ENCODE data around the gene NAV2.
"Not testable (repeated sequence)": the region's sequence is repeated elsewhere in the genome, so short reads cannot be mapped to it uniquely, and the experiment has no call there.

NAV2 gene

GRCh38 chr11:19895776-19896175 lies 183.1 kb downstream of the NAV2 start:
- no peak for DNase-seq (ENCODE audit: low spot score)

GRCh38 chr11:19903620-19904069 lies 191.0 kb downstream of the NAV2 start:
- peak; percentile 71 for DNase-seq (ENCODE audit: low spot score)

GRCh38 chr11:19905280-19905853 lies 192.7 kb downstream of the NAV2 start:
- peak; percentile 49 for DNase-seq (ENCODE audit: low spot score)

GRCh38 chr11:19906126-19906525 lies 193.5 kb downstream of the NAV2 start:
- no peak for DNase-seq (ENCODE audit: low spot score)

GRCh38 chr11:19907008-19907579 lies 194.5 kb downstream of the NAV2 start:
- no peak for DNase-seq (ENCODE audit: low spot score)

GRCh38 chr11:19907839-19908238 lies 195.2 kb downstream of the NAV2 start:
- DNase-seq (ENCODE audit: low spot score): no peak

GRCh38 chr11:19910931-19911330 lies 198.3 kb downstream of the NAV2 start:
- no peak for DNase-seq (ENCODE audit: low spot score)

GRCh38 chr11:19912115-19912957 lies 199.7 kb downstream of the NAV2 start:
- DNase-seq (ENCODE audit: low spot score): no peak

- DNase-seq (ENCODE audit: low spot score): no peak
Measured at GRCh38 chr11:19912958-19913892, 200.6 kb downstream of the NAV2 start.

- no peak for DNase-seq (ENCODE audit: low spot score)
Measured at GRCh38 chr11:19913893-19914249, 201.2 kb downstream of the NAV2 start.

- no peak for DNase-seq (ENCODE audit: low spot score)
Measured at GRCh38 chr11:19915808-19916207, 203.2 kb downstream of the NAV2 start.

- DNase-seq (ENCODE audit: low spot score): no peak
Measured at GRCh38 chr11:19917069-19917468, 204.4 kb downstream of the NAV2 start.

- DNase-seq (ENCODE audit: low spot score): no peak
Measured at GRCh38 chr11:19918302-19919049, 205.8 kb downstream of the NAV2 start.

GRCh38 chr11:19919050-19919561 lies 206.5 kb downstream of the NAV2 start:
- DNase-seq (ENCODE audit: low spot score): peak; percentile 53

GRCh38 chr11:19920982-19921381 lies 208.3 kb downstream of the NAV2 start:
- DNase-seq (ENCODE audit: low spot score): no peak

GRCh38 chr11:19921976-19922688 lies 209.5 kb downstream of the NAV2 start:
- no peak for DNase-seq (ENCODE audit: low spot score)

- DNase-seq (ENCODE audit: low spot score): no peak
Measured at GRCh38 chr11:19922689-19923035, 210.0 kb downstream of the NAV2 start.

GRCh38 chr11:19923626-19924025 lies 211.0 kb downstream of the NAV2 start:
- DNase-seq (ENCODE audit: low spot score): no peak

- DNase-seq (ENCODE audit: low spot score): no peak
Measured at GRCh38 chr11:19924311-19924710, 211.7 kb downstream of the NAV2 start.

- DNase-seq (ENCODE audit: low spot score): no peak
Measured at GRCh38 chr11:19924716-19925115, 212.1 kb downstream of the NAV2 start.

GRCh38 chr11:19927403-19927802 lies 214.8 kb downstream of the NAV2 start:
- not testable (repeated sequence) for DNase-seq (ENCODE audit: low spot score)

Data from RKO (cell line).